LNCAP (cell line): Measurements from ENCODE around the gene GSK3B.

Experiments used
- CTCF ChIP-seq: fragments of 450-650 bp; IDR thresholded peaks from 2 replicates; pipeline ENCODE4 v1.5.1; 2017; ENCODE audit warnings: mild to moderate bottlenecking

Gene GSK3B

GRCh38 chr3:120129718-120130513, 35.7 kb upstream of the GSK3B start:
- TF ChIP-seq CTCF, result no peak

GRCh38 chr3:120129051-120129450, 34.8 kb upstream of the GSK3B start:
- TF ChIP-seq CTCF, result no peak

GRCh38 chr3:120125992-120126391, 31.7 kb upstream of the GSK3B start:
- TF ChIP-seq CTCF, result no peak

- no peak for TF ChIP-seq CTCF
These were observed 25.7 kb upstream of the GSK3B start for GRCh38 chr3:120119846-120120510.

- TF ChIP-seq CTCF, result no peak
These were observed 20.7 kb upstream of the GSK3B start for GRCh38 chr3:120114981-120115380.

GRCh38 chr3:120114376-120114775, 20.1 kb upstream of the GSK3B start:
- no peak for TF ChIP-seq CTCF

- no peak for TF ChIP-seq CTCF
These were observed 19.2 kb upstream of the GSK3B start for GRCh38 chr3:120113128-120114116.
